Right atrium auricular region (tissue), 2 donors: Measurements from ENCODE around the gene F5. TPM values are rescaled to one million over a fixed set of nuclear protein-coding genes. Genes with fewer than 3 reads are reported as not detected.

Experiments used
- DNase-seq: peaks from one replicate; pipeline ENCODE4 v3.0.0-alpha.2; 2019; ENCODE audit warnings: low spot score
- H3K27ac ChIP-seq, 2 donors: fragments of 200-600 bp; sonication (generic); 1 replicate in 1 of 2; 2 replicates in 1 of 2; pipeline ENCODE4 v1.5.1; 2016 to 2019
- H3K27me3 ChIP-seq, 2 donors: fragments of 200-600 bp; sonication (generic); one replicate each; pipeline versions ENCODE4 v1.5.1 to v1.6.0; 2017 to 2019
- H3K36me3 ChIP-seq: fragments of 200-600 bp; sonication (generic); one replicate; pipeline ENCODE4 v1.5.1; 2016
- H3K4me1 ChIP-seq, 2 donors: fragments of 200-600 bp; sonication (generic); one replicate each; pipeline versions ENCODE4 v1.5.1 to v1.6.0; 2017 to 2019
- H3K4me3 ChIP-seq, 2 donors: fragments of 200-600 bp; sonication (generic); 1 replicate in 1 of 2; 2 replicates in 1 of 2; pipeline ENCODE4 v1.5.1; 2017 to 2019; ENCODE audit warnings: mild to moderate bottlenecking in 1 of 2, moderate library complexity in 1 of 2
- H3K9me3 ChIP-seq, 2 donors: fragments of 200-600 bp; sonication (generic); one replicate each; pipeline ENCODE4 v1.5.1; 2019
- total RNA-seq, 2 donors: library from RNA; depleted of rRNA; stranded (reverse); fragments of >200 nt; gene quantifications; one replicate each; pipeline ENCODE4 v1.1.0, GENCODE V29; 2016
- TF ChIP-seq, protein P1 (sequence below), 2 donors: fragments of 200-600 bp; sonication (generic); IDR thresholded peaks; one replicate each; pipeline ENCODE4 v1.5.1; 2019; ENCODE audit warnings: antibody characterized with exemption in 2 of 2

The F5 gene
- total RNA-seq, 2 donors from 2014 or later, result 4.9 to 55.5 TPM

DNA sequence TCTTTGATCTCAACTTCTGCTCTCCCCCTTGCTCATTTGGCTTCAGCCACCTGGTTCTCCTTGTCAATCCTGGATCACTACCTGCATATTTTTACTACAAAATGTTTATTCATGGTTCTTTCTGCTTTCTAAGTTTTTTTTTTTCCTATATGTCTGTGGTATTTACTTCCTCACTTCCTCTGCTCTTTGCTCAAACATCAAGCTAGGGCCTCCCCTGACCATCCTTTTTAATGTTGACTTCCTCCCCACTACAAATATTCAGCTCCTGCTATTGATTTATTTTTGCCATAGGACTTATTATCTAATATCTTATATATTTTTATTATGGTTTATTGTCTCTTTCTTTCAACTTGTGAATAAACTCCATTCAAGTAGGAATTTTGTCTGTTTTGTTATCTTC lies 86.5 kb downstream of the F5 start:
- Histone ChIP-seq H3K4me3 (no peak overlapping the region), H3K27me3 (no peaks in the 10 kb centered on the region), H3K9me3 (no peaks in the 10 kb centered on the region), H3K36me3 (no peaks in the 10 kb centered on the region), H3K27ac (no peak overlapping the region), H3K4me1 (no peaks in the 10 kb centered on the region)
- DNase-seq, result no peak
- TF ChIP-seq, protein P1, sequence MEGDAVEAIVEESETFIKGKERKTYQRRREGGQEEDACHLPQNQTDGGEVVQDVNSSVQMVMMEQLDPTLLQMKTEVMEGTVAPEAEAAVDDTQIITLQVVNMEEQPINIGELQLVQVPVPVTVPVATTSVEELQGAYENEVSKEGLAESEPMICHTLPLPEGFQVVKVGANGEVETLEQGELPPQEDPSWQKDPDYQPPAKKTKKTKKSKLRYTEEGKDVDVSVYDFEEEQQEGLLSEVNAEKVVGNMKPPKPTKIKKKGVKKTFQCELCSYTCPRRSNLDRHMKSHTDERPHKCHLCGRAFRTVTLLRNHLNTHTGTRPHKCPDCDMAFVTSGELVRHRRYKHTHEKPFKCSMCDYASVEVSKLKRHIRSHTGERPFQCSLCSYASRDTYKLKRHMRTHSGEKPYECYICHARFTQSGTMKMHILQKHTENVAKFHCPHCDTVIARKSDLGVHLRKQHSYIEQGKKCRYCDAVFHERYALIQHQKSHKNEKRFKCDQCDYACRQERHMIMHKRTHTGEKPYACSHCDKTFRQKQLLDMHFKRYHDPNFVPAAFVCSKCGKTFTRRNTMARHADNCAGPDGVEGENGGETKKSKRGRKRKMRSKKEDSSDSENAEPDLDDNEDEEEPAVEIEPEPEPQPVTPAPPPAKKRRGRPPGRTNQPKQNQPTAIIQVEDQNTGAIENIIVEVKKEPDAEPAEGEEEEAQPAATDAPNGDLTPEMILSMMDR (IDR thresholded peaks at IDR 0.05), result no peak

DNA sequence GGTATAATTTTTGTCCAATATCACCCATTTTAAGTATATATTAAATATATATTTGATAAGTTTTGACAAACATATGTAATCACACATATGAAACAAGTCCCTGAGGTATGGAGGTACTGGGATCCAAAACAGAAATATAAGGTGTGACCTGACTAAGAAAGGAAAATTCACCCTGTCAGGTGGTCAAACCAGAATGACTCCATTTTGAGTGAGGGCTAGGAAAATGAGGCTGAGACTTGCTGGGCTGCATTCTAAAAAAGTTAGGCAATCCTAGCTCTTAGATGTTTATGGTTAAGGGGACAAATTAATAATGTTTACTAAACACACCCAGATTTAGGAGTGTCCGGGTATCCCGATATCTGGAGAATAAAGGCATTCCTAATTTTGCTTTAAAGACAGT lies 89.0 kb downstream of the F5 start:
- no peak for DNase-seq
- TF ChIP-seq, protein P1 (IDR thresholded peaks at IDR 0.05), result no peak
- Histone ChIP-seq H3K4me3 (no peak overlapping the region), H3K36me3 (no peaks in the 10 kb centered on the region), H3K4me1 (no peaks in the 10 kb centered on the region), H3K27ac (no peak overlapping the region), H3K27me3 (no peaks in the 10 kb centered on the region), H3K9me3 (no peaks in the 10 kb centered on the region)

- TF ChIP-seq, protein P1 (IDR thresholded peaks at IDR 0.05), result no peak
- no peak for DNase-seq
- no peaks in the 10 kb centered on the region for H3K36me3 ChIP-seq
Measured at GRCh38 chr1:169495916-169496315, 90.4 kb downstream of the F5 start.

GRCh38 chr1:169495046-169495775 lies 91.1 kb downstream of the F5 start:
- Histone ChIP-seq H3K4me3 (no peak overlapping the region), H3K36me3 (no peaks in the 10 kb centered on the region), H3K27me3 (no peaks in the 10 kb centered on the region), H3K27ac (peak overlapping the region in 1 of 2 donors; percentile 35), H3K4me1 (no peaks in the 10 kb centered on the region), H3K9me3 (no peaks in the 10 kb centered on the region)
- TF ChIP-seq, protein P1 (IDR thresholded peaks at IDR 0.05), result no peak
- DNase-seq, result no peak

More at GRCh38 chr1:169495916-169496315, 90.4 kb downstream of the F5 start:
- Histone ChIP-seq H3K4me1 (no peaks in the 10 kb centered on the region), H3K4me3 (no peak overlapping the region), H3K27ac (no peak overlapping the region), H3K27me3 (no peaks in the 10 kb centered on the region), H3K9me3 (no peaks in the 10 kb centered on the region)

DNA sequence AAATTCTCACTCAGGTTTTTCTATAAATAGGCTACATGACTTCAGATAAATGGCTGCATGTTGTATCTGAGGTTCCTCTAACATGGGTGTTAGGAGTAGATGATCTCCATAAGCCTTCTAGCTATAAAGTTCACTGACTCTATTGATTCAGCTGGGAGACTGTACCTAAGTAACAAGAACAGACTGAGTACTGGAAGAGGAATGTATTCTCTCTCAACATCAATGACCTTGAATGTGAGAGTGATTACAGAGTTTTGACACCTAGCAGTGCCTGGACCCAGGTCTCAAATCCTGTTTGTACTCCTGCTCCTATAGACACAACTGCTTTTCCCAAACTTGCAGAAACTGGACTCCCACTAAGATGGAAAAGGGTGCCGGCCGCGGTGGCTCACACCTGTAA lies 91.9 kb downstream of the F5 start:
- no peak overlapping the region for H3K27ac ChIP-seq
- no peak for DNase-seq
- TF ChIP-seq, protein P1 (IDR thresholded peaks at IDR 0.05), result no peak

DNA sequence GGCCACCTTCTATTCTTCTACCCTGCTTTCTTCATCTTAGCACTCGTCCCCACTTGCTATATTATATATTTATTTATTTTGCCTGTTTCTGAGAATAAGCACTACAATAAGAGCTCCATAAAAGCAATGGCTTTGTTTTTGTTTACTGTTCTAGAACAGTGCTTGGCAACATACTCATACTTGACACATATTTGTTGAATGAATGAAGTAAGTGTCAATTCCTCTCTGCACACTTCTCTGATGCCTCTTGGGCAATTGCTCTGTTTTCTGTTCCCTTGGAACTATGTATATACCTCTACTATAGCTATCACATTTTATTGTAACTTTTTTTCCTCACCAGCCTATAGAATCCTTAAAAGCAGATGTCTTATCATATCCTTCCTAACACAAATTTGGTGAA lies 93.0 kb downstream of the F5 start:
- Histone ChIP-seq H3K27ac (no peak overlapping the region), H3K9me3 (no peaks in the 10 kb centered on the region), H3K4me1 (peaks cover 0 to 4% of the 10 kb centered on the region in 2 donors), H3K36me3 (no peaks in the 10 kb centered on the region), H3K4me3 (no peak overlapping the region), H3K27me3 (no peaks in the 10 kb centered on the region)
- DNase-seq, result no peak
- TF ChIP-seq, protein P1 (IDR thresholded peaks at IDR 0.05), result no peak

More for the DNA sequence above, 91.9 kb downstream of the F5 start:
- no peak overlapping the region for H3K4me3 ChIP-seq
- no peaks in the 10 kb centered on the region for H3K4me1 ChIP-seq
- H3K36me3 ChIP-seq, result no peaks in the 10 kb centered on the region
- H3K9me3 ChIP-seq, result no peaks in the 10 kb centered on the region
- no peaks in the 10 kb centered on the region for H3K27me3 ChIP-seq
